H1 (cell line): ENCODE data around the gene CHD3. TPM values are rescaled to one million over a fixed set of nuclear protein-coding genes. Genes with fewer than 3 reads are reported as not detected.
A peak's percentile ranks its signal among the peaks of the same experiment; 100 is the strongest.

Experiments
- ASH2L ChIP-seq: fragments of 200-600, 300-600 bp; sonication (generic); IDR thresholded peaks from one replicate; pipeline ENCODE4 v1.7.1; 2017; ENCODE audit warnings: low read length
- BCL11A ChIP-seq, 2 experiments: IDR thresholded peaks; one replicate each; pipeline ENCODE4 v1.6.1; 2011; ENCODE audit warnings: low read depth in 2 of 2, low read length in 2 of 2, mild to moderate bottlenecking in 2 of 2
- CHD2 ChIP-seq: IDR thresholded peaks from 2 replicates; pipeline ENCODE4 v1.6.1; 2012; ENCODE audit warnings: low read length, improper control_type of control experiment
- GABPA ChIP-seq: IDR thresholded peaks from 2 replicates; pipeline ENCODE4 v1.6.1; 2011; ENCODE audit warnings: mild to moderate bottlenecking, low read length, moderate library complexity, borderline replicate concordance; ENCODE audit not compliant: insufficient read depth
- KDM4A ChIP-seq: IDR thresholded peaks from one replicate; pipeline ENCODE4 v1.7.1; 2012; ENCODE audit warnings: low read depth, mild to moderate bottlenecking, moderate library complexity, low read length, inconsistent platforms; ENCODE audit not compliant: severe bottlenecking
- MAFK ChIP-seq: IDR thresholded peaks from 2 replicates; pipeline ENCODE4 v1.6.1; 2012; ENCODE audit warnings: low read depth, mild to moderate bottlenecking, improper control_type of control experiment, low read length
- NRF1 ChIP-seq: IDR thresholded peaks from 2 replicates; pipeline ENCODE4 v1.6.1; 2011; ENCODE audit warnings: mild to moderate bottlenecking, low read depth, low read length, improper control_type of control experiment
- POLR2A ChIP-seq, 2 experiments: IDR thresholded peaks; 1 replicate in 1 of 2; 2 replicates in 1 of 2; pipeline ENCODE4 v1.6.1; 2011; ENCODE audit warnings: low read depth in 2 of 2, low read length in 2 of 2, mild to moderate bottlenecking in 2 of 2; ENCODE audit errors: control extremely low read depth in 1 of 2
- RAD21 ChIP-seq, 2 experiments: IDR thresholded peaks in 1 of 2; conservative IDR thresholded peaks in 1 of 2; 2 replicates each; pipeline ENCODE4 v1.6.1; 2011; ENCODE audit warnings: low read depth in 2 of 2, low read length in 2 of 2, improper control_type of control experiment in 1 of 2, inconsistent platforms in 1 of 2, mild to moderate bottlenecking in 1 of 2, moderate library complexity in 1 of 2
- RNF2 ChIP-seq: fragments of 200-900, 300-1000 bp; sonication (generic); IDR thresholded peaks from 2 replicates; pipeline ENCODE4 v1.7.1; 2016; ENCODE audit warnings: borderline replicate concordance, low read depth, mild to moderate bottlenecking, antibody characterized with exemption, low read length; ENCODE audit not compliant: poor library complexity, severe bottlenecking; ENCODE audit errors: missing control alignments
- SIX5 ChIP-seq: IDR thresholded peaks from 2 replicates; pipeline ENCODE4 v1.6.1; 2011; ENCODE audit warnings: mild to moderate bottlenecking, low read depth, low read length
- polyA plus RNA-seq, 7 experiments: library from polyadenylated mRNA; depleted of rRNA in 3 of 7; stranded (reverse) in 5 of 7; unstranded in 2 of 7; fragments of >200 nt in 5 of 7; fragments of 200-250 nt in 2 of 7; gene quantifications; 1 replicate in 5 of 7; 2 replicates in 1 of 7; 4 replicates in 1 of 7; pipeline versions ENCODE4 v1.2.1 to v1.2.3, GENCODE V29; 2011 to 2013; ENCODE audit warnings: missing spikeins in 2 of 7, mixed read lengths in 2 of 7
- total RNA-seq: library from RNA; stranded (reverse); fragmentation: NEBNext Ultra II Directional; extraction: Animal tissue kit (Norgen Biotek cat#: 25700); gene quantifications from 2 replicates; pipeline ENCODE4 v1.2.1, GENCODE V29; 2021
- TF ChIP-seq, protein P1 (sequence below), 3 experiments: IDR thresholded peaks; 1 replicate in 2 of 3; 2 replicates in 1 of 3; pipeline versions ENCODE4 v1.5.1 to v1.6.1; 2011; ENCODE audit warnings: low read length in 3 of 3, mild to moderate bottlenecking in 3 of 3, inconsistent platforms in 2 of 3, low read depth in 1 of 3, moderate library complexity in 1 of 3; ENCODE audit not compliant: insufficient read depth in 1 of 3; ENCODE audit errors: control extremely low read depth in 1 of 3
- TF ChIP-seq, protein P2 (sequence below): IDR thresholded peaks from 2 replicates; pipeline ENCODE4 v1.6.1; 2012; ENCODE audit warnings: inconsistent platforms
- TF ChIP-seq, protein P3 (sequence below): IDR thresholded peaks from 2 replicates; pipeline ENCODE4 v1.6.1; 2011; ENCODE audit warnings: low read depth, mild to moderate bottlenecking, low read length; ENCODE audit not compliant: insufficient read depth
- TF ChIP-seq, protein P4 (sequence below): IDR thresholded peaks from 2 replicates; pipeline ENCODE4 v1.6.1; 2012; ENCODE audit warnings: inconsistent platforms
- TF ChIP-seq, protein P5 (sequence below): IDR thresholded peaks from 2 replicates; pipeline ENCODE4 v1.6.1; 2012; ENCODE audit warnings: low read length, inconsistent platforms

The CHD3 gene
- total and polyA plus RNA-seq, 2 of the 8 experiments (the other 6 are each of a cell fraction or from before 2014, with no cell fraction given) = 12.3 to 12.9 TPM

DNA sequence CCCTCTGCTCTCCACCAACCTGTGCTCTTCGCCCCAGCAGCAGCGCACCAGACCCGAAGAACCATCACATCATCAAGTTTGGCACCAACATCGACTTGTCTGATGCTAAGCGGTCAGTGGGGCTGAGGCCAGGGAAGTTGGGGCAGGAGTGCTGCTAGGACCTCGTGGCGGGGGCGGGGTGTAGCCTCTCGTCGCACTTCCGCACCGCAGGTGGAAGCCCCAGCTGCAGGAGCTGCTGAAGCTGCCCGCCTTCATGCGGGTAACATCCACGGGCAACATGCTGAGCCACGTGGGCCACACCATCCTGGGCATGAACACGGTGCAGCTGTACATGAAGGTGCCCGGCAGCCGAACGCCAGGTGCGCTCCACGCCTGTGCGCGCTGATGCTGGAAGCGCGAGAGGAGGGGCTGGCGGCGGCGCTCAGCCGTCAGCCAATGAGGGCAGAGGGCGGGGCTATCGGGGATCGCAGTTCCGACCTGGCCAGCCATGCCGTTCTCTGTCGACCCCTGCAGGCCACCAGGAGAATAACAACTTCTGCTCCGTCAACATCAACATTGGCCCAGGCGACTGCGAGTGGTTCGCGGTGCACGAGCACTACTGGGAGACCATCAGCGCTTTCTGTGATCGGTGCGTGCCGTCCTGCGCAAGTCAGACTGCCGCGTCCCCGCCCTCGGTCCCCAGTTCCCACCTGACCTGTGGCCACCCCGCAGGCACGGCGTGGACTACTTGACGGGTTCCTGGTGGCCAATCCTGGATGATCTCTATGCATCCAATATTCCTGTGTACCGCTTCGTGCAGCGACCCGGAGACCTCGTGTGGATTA lies 36.9 kb upstream of the CHD3 start (continued):
- TF ChIP-seq, protein P1, sequence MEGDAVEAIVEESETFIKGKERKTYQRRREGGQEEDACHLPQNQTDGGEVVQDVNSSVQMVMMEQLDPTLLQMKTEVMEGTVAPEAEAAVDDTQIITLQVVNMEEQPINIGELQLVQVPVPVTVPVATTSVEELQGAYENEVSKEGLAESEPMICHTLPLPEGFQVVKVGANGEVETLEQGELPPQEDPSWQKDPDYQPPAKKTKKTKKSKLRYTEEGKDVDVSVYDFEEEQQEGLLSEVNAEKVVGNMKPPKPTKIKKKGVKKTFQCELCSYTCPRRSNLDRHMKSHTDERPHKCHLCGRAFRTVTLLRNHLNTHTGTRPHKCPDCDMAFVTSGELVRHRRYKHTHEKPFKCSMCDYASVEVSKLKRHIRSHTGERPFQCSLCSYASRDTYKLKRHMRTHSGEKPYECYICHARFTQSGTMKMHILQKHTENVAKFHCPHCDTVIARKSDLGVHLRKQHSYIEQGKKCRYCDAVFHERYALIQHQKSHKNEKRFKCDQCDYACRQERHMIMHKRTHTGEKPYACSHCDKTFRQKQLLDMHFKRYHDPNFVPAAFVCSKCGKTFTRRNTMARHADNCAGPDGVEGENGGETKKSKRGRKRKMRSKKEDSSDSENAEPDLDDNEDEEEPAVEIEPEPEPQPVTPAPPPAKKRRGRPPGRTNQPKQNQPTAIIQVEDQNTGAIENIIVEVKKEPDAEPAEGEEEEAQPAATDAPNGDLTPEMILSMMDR (IDR thresholded peaks at IDR 0.05; ENCODE audit: control extremely low read depth in 1 of 3, insufficient read depth in 1 of 3, low read depth in 1 of 3, low read length in 3 of 3) = peak; percentile 89 to 96 (median 96)
- TF ChIP-seq SIX5 (no peak), GABPA (no peak), RAD21 (IDR thresholded peaks at IDR 0.05 in 1 of 2, conservative IDR thresholded peaks at IDR 0.05 in 1 of 2; ENCODE audit: low read depth in 2 of 2, low read length in 2 of 2) (peak; percentile 84 to 88), MAFK (no peak), KDM4A (peak; percentile 82), BCL11A (IDR thresholded peaks at IDR 0.05; ENCODE audit: low read depth in 2 of 2, low read length in 2 of 2) (no peak), ASH2L (peak; percentile 34), RNF2 (peak; percentile 4), POLR2A (IDR thresholded peaks at IDR 0.05; ENCODE audit: control extremely low read depth in 1 of 2, low read depth in 2 of 2, low read length in 2 of 2) (peak in 1 of 2 experiments; percentile 34; a peak in 1 of 3 replicates), CHD2 (peak; percentile 47; the same call in 1 of the 2 replicates), NRF1 (0 out of 2 replicates have a peak, but pooled peaks have one; percentile 10)
- TF ChIP-seq, protein P2, sequence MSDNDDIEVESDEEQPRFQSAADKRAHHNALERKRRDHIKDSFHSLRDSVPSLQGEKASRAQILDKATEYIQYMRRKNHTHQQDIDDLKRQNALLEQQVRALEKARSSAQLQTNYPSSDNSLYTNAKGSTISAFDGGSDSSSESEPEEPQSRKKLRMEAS = peak; percentile 84
- TF ChIP-seq, protein P3, sequence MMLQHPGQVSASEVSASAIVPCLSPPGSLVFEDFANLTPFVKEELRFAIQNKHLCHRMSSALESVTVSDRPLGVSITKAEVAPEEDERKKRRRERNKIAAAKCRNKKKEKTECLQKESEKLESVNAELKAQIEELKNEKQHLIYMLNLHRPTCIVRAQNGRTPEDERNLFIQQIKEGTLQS = no peak
- TF ChIP-seq, protein P4, sequence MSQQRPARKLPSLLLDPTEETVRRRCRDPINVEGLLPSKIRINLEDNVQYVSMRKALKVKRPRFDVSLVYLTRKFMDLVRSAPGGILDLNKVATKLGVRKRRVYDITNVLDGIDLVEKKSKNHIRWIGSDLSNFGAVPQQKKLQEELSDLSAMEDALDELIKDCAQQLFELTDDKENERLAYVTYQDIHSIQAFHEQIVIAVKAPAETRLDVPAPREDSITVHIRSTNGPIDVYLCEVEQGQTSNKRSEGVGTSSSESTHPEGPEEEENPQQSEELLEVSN = peak; percentile 74
- TF ChIP-seq, protein P5, sequence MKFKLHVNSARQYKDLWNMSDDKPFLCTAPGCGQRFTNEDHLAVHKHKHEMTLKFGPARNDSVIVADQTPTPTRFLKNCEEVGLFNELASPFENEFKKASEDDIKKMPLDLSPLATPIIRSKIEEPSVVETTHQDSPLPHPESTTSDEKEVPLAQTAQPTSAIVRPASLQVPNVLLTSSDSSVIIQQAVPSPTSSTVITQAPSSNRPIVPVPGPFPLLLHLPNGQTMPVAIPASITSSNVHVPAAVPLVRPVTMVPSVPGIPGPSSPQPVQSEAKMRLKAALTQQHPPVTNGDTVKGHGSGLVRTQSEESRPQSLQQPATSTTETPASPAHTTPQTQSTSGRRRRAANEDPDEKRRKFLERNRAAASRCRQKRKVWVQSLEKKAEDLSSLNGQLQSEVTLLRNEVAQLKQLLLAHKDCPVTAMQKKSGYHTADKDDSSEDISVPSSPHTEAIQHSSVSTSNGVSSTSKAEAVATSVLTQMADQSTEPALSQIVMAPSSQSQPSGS = no peak
